Suppressor macrophage treated with lipopolysaccharide for 1 hour (primary cell): ENCODE data around the gene TET1.
"Not testable (repeated sequence)": the region's sequence is repeated elsewhere in the genome, so short reads cannot be mapped to it uniquely, and the experiment has no call there.

ENCODE experiments used
- DNase-seq, 3 donors: peaks; one replicate each; pipeline ENCODE4 v3.0.0-alpha.2; 2020 to 2022

TET1 gene

GRCh38 chr10:68617691-68618090, 57.6 kb downstream of the TET1 start:
- DNase-seq: not testable (repeated sequence)

- no peak for DNase-seq
Measured at GRCh38 chr10:68618234-68618633, 58.1 kb downstream of the TET1 start.

GRCh38 chr10:68619595-68619994, 59.5 kb downstream of the TET1 start:
- DNase-seq: no peak

GRCh38 chr10:68625316-68625921, 65.3 kb downstream of the TET1 start:
- DNase-seq: no peak

GRCh38 chr10:68628576-68629127, 68.5 kb downstream of the TET1 start:
- DNase-seq: no peak

- not testable (repeated sequence) for DNase-seq
Measured at GRCh38 chr10:68632271-68632560, 72.1 kb downstream of the TET1 start.

GRCh38 chr10:68633281-68633680, 73.1 kb downstream of the TET1 start:
- no peak for DNase-seq

- DNase-seq: no peak
Measured at GRCh38 chr10:68633816-68634466, 73.8 kb downstream of the TET1 start.

GRCh38 chr10:68636335-68636734, 76.2 kb downstream of the TET1 start:
- DNase-seq: no peak

- DNase-seq: not testable (repeated sequence)
Measured at GRCh38 chr10:68643550-68643949, 83.4 kb downstream of the TET1 start.

- peak; percentile 14 to 47 (median 45) for DNase-seq
Measured at GRCh38 chr10:68647672-68648341, 87.7 kb downstream of the TET1 start.

GRCh38 chr10:68655620-68656126, 95.5 kb downstream of the TET1 start:
- no peak for DNase-seq

GRCh38 chr10:68665841-68666240, 105.7 kb downstream of the TET1 start:
- no peak for DNase-seq

GRCh38 chr10:68666280-68666760, 106.2 kb downstream of the TET1 start:
- DNase-seq: no peak

- DNase-seq: no peak
Measured at GRCh38 chr10:68668231-68668630, 108.1 kb downstream of the TET1 start.

GRCh38 chr10:68668972-68669371, 108.8 kb downstream of the TET1 start:
- no peak for DNase-seq

GRCh38 chr10:68684413-68684812, 124.3 kb downstream of the TET1 start:
- no peak for DNase-seq

GRCh38 chr10:68696018-68696417, 135.9 kb downstream of the TET1 start:
- DNase-seq: no peak

- DNase-seq: no peak
Measured at GRCh38 chr10:68697106-68697505, 137.0 kb downstream of the TET1 start.

GRCh38 chr10:68700197-68700596, 140.1 kb downstream of the TET1 start:
- DNase-seq: no peak

GRCh38 chr10:68705548-68705947, 145.4 kb downstream of the TET1 start:
- no peak for DNase-seq

- not testable (repeated sequence) for DNase-seq
Measured at GRCh38 chr10:68708987-68709386, 148.8 kb downstream of the TET1 start.

GRCh38 chr10:68713065-68713464, 152.9 kb downstream of the TET1 start:
- DNase-seq: not testable (repeated sequence)

GRCh38 chr10:68717435-68717834, 157.3 kb downstream of the TET1 start:
- no peak for DNase-seq
